ENCODE results near the gene CLSTN2. TPM values are rescaled to one million over a fixed set of nuclear protein-coding genes. Genes with fewer than 3 reads are reported as not detected.

The CLSTN2 gene
- total and polyA plus RNA-seq, 10 donors: 0.02 to 0.22 (median 0.13) TPM; not detected in 1

GRCh38 chr3:140238646-140239314 is 303.8 kb downstream of the CLSTN2 start:
- no peaks in the 10 kb centered on the region for H3K27me3 ChIP-seq (replicated peaks in 1 of 7)
- no peaks in the 10 kb centered on the region for H3K36me3 ChIP-seq
- no peak for DNase-seq
- no peak overlapping the region for H3K4me3 ChIP-seq
- TF ChIP-seq POLR2A (IDR thresholded peaks at IDR 0.05) (no peak), POLR2AphosphoS5 (IDR thresholded peaks at IDR 0.05) (no peak), CTCF (IDR thresholded peaks at IDR 0.05 in 8 of 11, conservative IDR thresholded peaks at IDR 0.05 in 3 of 11) (no peak)
- H3K9me3 ChIP-seq: no peaks in the 10 kb centered on the region
- H3K27ac ChIP-seq: no peak overlapping the region
- no peaks in the 10 kb centered on the region for H3K4me1 ChIP-seq
- 68 to 80% (median 74%) methylated on average over 2 of the region's 2 CpGs for WGBS, 5 donors
- intact Hi-C loops (cut with DNase I; ENCODE audit: low total_unique reads): no loop called here

- 61 to 66% (median 64%) methylated on average over 5 of the region's 5 CpGs for WGBS, 5 donors
These were observed 307.9 kb downstream of the CLSTN2 start for GRCh38 chr3:140242818-140243276.

GRCh38 chr3:140243575-140243974 is 308.6 kb downstream of the CLSTN2 start:
- Histone ChIP-seq H3K4me1 (no peaks in the 10 kb centered on the region), H3K27me3 (replicated peaks in 1 of 7) (no peaks in the 10 kb centered on the region), H3K9me3 (no peaks in the 10 kb centered on the region), H3K36me3 (no peaks in the 10 kb centered on the region), H3K27ac (no peak overlapping the region), H3K4me3 (no peak overlapping the region)
- WGBS, 5 donors: 94 to 100% (median 96%) methylated on average over 1 of the region's 1 CpG
- intact Hi-C loops (cut with DNase I; ENCODE audit: low total_unique reads): no loop called here
- no peak for TF ChIP-seq CTCF (IDR thresholded peaks at IDR 0.05 in 8 of 11, conservative IDR thresholded peaks at IDR 0.05 in 3 of 11)
- TF ChIP-seq POLR2A (IDR thresholded peaks at IDR 0.05): no peak
- no peak for TF ChIP-seq POLR2AphosphoS5 (IDR thresholded peaks at IDR 0.05)
- no peak for DNase-seq

More at GRCh38 chr3:140242818-140243276, 307.9 kb downstream of the CLSTN2 start:
- intact Hi-C loops (cut with DNase I; ENCODE audit: low total_unique reads): no loop called here
- TF ChIP-seq POLR2A (IDR thresholded peaks at IDR 0.05) (no peak), POLR2AphosphoS5 (IDR thresholded peaks at IDR 0.05) (no peak), CTCF (IDR thresholded peaks at IDR 0.05 in 8 of 11, conservative IDR thresholded peaks at IDR 0.05 in 3 of 11) (no peak)
- no peak overlapping the region for H3K4me3 ChIP-seq
- H3K4me1 ChIP-seq: no peaks in the 10 kb centered on the region
- H3K36me3 ChIP-seq: no peaks in the 10 kb centered on the region
- no peak overlapping the region for H3K27ac ChIP-seq
- H3K27me3 ChIP-seq (replicated peaks in 1 of 7): no peaks in the 10 kb centered on the region
- DNase-seq: no peak
- H3K9me3 ChIP-seq: no peaks in the 10 kb centered on the region

GRCh38 chr3:140244893-140245292 is 309.9 kb downstream of the CLSTN2 start:
- Histone ChIP-seq H3K27me3 (replicated peaks in 1 of 7) (no peaks in the 10 kb centered on the region), H3K4me1 (no peaks in the 10 kb centered on the region), H3K9me3 (no peaks in the 10 kb centered on the region), H3K4me3 (no peak overlapping the region), H3K36me3 (no peaks in the 10 kb centered on the region), H3K27ac (no peak overlapping the region)
- intact Hi-C loops (cut with DNase I; ENCODE audit: low total_unique reads): no loop called here
- no peak for DNase-seq
- no peak for TF ChIP-seq CTCF (IDR thresholded peaks at IDR 0.05 in 8 of 11, conservative IDR thresholded peaks at IDR 0.05 in 3 of 11)
- no peak for TF ChIP-seq POLR2A (IDR thresholded peaks at IDR 0.05)
- TF ChIP-seq POLR2AphosphoS5 (IDR thresholded peaks at IDR 0.05): no peak
- 68 to 79% (median 73%) methylated on average over 5 of the region's 5 CpGs for WGBS, 5 donors
